Activated CD4-positive, alpha-beta T cell treated with anti-CD3 and anti-CD28 coated beads for 4 hours (primary cell): Measurements from ENCODE around the gene ITGA11.

ENCODE experiments used
- DNase-seq, 2 donors: peaks; one replicate each; pipeline ENCODE4 v3.0.0-alpha.2; 2020

The ITGA11 gene, protein sequence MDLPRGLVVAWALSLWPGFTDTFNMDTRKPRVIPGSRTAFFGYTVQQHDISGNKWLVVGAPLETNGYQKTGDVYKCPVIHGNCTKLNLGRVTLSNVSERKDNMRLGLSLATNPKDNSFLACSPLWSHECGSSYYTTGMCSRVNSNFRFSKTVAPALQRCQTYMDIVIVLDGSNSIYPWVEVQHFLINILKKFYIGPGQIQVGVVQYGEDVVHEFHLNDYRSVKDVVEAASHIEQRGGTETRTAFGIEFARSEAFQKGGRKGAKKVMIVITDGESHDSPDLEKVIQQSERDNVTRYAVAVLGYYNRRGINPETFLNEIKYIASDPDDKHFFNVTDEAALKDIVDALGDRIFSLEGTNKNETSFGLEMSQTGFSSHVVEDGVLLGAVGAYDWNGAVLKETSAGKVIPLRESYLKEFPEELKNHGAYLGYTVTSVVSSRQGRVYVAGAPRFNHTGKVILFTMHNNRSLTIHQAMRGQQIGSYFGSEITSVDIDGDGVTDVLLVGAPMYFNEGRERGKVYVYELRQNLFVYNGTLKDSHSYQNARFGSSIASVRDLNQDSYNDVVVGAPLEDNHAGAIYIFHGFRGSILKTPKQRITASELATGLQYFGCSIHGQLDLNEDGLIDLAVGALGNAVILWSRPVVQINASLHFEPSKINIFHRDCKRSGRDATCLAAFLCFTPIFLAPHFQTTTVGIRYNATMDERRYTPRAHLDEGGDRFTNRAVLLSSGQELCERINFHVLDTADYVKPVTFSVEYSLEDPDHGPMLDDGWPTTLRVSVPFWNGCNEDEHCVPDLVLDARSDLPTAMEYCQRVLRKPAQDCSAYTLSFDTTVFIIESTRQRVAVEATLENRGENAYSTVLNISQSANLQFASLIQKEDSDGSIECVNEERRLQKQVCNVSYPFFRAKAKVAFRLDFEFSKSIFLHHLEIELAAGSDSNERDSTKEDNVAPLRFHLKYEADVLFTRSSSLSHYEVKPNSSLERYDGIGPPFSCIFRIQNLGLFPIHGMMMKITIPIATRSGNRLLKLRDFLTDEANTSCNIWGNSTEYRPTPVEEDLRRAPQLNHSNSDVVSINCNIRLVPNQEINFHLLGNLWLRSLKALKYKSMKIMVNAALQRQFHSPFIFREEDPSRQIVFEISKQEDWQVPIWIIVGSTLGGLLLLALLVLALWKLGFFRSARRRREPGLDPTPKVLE

DNA sequence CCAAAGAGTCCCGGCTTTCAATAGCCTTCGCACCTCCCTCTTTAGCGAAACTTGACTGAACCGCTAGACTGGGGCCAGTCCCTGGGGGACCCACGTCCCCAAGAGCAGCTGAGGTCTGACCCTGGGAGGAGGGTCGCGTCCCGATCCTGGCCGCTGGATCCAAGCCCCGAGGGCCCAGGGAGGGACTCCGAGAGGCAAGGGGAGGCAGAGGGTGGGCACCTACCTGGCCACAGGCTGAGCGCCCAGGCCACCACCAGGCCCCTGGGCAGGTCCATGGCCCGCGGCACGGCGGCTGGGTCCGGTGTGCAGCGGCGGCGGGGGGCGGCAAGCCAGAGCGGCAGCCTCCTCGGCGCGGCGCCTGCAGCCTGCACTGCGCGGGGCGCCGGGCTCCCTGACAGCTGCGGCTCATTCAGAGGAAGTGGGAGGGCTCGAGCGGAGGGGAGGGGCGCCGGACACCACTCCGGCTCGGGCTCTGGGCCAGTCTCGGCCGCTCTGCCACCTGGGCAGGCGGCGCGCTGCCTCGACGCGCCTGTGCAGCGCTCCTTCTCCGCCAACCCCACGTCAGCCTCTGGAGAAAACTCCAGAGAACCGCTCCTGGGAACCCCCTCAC is at the start of gene ITGA11:
TSS of gene ITGA11 (minus strand) at position 372 of the 610 bp plus-strand sequence. CDS start at position 275, 97 bp downstream.
- no peak for DNase-seq

DNA sequence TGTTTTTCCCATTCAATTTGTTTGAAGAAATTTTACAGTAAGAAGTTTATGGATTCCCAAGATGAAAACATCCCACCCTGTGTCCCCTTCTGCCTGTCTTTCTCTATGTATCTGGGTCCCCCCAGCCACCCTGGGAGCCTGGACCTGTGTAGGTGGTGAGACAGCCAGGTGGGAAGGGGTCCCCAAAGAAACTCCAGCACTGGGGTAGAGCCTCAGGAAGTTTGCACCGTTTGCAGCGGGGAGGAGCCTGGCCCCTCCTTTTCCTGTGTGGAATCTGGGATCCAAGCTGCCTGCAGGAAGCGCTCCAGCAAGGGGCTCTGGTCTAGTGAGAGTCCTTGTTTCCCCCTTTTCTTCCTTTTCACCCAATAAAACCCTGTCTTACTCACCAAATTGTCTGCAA is 49.4 kb upstream of the ITGA11 start:
- no peak for DNase-seq

DNA sequence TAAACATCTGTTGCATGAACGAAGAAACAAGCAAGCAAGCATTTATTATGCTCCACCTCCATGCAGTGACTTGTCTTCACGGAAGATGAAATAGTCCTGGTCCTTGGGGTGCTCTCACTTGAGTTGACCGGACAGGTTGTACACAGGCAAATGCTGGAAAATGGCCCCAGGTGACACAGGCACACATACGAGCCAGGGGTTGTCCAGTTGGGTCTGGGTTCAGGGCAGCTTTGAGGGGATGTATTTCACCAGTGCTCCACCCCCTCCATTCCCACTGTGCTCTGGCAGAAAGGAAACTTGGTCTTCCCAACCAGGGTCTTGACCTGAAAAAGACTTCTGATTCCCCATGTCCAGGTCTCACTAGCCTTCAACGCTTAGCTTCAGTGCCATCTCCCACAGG is 48.3 kb upstream of the ITGA11 start:
- no peak for DNase-seq

DNA sequence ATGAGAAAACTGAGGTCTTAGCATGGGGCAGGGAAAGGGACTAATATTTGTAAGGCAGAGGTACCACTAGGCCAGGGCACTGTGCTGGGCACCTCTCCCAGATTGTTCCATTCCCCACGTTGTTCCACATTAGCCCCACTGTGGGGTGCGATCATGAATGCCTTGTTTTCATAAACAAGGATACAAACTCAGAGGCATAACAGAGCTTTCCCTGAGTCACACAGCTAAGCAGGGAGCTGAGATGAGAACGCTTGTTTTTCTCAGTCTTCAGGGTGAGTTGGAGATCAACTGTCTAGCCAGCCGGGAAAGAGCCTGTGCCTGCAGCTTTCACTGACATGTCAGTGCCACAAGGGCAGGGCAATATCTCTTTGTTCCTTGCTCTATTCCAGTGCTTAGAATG is 47.9 kb upstream of the ITGA11 start:
- DNase-seq = no peak

DNA sequence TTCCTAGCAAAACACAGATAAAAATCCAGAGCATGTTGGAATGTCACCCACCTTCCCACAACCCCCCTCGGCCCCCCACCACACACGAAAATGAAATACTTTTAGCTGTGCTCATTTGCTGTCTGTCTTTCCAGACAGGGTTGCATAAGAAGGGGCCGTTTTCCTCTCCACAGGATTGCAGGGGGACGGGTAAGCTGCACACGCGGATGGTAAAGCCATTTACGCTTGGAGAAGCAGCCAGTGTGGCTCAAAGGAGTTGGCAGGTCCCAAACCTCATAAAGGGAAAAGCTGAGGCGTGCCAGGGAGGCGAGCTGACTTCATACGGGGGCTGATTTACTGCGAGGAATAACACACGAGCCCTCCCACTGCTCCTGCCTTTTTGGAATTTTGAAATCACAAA is 47.4 kb upstream of the ITGA11 start:
- DNase-seq = no peak

DNA sequence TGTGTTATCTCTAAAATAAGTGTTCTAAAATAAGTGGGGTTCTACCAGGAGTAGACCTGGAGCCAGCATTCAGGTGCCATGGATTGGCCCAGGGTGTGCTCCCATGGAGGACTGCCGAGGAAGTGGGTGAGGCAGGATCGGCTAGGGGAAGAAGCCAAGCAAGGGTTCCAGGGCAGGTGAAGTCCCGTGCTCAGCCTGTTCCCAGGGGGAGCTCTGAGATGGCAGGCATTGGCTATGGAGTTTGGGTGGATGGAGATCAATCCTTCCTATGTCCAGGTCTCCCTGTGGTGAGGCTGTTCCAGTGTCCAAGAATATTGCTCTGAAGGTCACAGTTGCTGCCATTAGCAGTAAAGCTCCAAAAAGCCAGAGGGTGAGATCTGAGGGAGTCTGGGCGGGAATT is 46.9 kb upstream of the ITGA11 start:
- DNase-seq = no peak

DNA sequence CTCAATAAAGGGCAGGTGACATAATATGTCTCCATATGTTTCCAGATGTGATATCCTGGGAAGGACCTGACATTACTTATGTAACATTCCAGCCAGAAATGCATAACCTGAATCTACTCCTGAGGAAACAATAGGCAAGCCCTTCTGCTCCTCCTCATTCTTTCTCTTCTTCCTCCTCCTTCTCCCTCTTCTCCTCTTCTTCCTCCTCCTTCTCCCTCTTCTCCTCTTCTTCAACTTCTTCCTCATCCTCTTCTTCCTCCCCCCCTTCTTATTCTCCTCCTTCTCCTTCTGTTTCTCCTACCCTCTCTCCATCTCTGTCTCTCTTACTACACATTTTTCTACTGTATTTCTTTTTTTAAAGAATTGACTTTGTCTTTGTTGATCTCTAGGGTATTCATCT is 43.5 kb upstream of the ITGA11 start:
- no peak for DNase-seq

DNA sequence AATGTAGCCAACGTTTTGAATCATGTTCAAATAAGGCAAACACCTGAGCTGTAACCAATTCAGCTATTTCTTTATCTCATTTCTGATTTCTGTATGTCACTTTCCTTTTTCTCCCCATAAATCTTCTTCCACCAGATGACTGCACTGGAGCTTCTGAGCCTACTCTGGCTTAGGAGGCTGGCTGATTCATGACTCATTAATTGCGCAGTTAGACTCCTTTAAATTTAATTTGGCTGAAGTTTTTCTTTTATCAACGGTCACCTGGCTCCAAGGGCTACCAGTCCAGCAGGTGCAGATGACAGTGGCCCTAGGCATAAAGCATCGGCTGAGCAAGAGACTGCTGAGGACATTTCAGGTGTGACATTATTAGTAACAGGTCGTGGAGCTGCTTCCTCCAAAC is 39.6 kb upstream of the ITGA11 start:
- no peak for DNase-seq

DNA sequence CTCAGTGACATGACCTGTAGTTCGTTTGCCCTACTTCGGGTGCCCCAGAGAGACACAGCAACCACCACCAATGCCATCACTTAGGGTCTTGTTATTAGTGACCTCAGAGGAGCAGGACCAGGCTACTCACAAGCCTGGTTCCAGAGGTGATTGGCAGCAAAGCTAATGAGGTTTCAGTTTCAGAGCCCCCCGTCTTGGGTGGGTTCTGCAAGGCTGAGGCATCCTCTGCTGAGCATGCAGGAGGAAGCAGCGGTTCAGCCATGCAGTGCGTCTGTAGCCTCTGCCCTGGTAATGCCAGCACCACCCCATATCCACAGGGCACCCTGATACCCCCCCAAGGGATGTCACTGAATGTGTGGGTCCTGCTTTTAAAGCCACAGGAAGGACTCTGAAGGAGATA is 39.0 kb upstream of the ITGA11 start:
- DNase-seq = no peak

DNA sequence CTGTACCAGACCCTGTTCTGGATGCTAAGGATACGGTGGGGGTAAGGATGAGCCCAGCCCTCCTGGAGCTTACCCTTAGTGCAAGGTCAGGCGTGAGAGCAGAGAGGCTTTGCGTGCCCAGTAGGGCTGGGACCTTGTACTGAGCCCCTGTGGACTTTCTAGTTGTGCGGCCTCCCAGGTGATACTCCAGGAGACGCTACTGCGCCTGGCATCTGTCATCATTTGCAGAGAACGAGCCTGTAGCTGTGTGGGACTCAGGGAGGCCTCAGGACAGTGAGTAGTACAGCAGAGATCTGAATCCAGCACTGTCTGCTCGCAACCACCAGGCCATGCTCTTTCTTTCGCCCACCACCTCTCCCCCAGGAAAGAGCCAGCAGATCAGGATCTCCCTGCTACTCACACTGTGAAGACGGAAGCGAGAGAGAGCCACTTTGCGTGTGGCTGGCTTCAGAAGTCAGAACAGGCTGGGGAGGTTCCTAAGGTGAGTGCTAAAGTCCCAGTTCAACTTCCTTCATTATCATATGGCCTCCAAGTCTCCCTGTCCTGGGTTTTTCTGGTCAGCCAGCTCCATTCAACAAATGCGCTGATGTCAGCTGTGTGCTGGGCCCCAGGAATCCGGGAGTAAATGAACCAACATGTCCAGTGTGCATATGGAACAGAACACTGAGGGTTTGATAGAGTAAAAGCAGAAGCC is 38.2 kb upstream of the ITGA11 start:
- DNase-seq = no peak

DNA sequence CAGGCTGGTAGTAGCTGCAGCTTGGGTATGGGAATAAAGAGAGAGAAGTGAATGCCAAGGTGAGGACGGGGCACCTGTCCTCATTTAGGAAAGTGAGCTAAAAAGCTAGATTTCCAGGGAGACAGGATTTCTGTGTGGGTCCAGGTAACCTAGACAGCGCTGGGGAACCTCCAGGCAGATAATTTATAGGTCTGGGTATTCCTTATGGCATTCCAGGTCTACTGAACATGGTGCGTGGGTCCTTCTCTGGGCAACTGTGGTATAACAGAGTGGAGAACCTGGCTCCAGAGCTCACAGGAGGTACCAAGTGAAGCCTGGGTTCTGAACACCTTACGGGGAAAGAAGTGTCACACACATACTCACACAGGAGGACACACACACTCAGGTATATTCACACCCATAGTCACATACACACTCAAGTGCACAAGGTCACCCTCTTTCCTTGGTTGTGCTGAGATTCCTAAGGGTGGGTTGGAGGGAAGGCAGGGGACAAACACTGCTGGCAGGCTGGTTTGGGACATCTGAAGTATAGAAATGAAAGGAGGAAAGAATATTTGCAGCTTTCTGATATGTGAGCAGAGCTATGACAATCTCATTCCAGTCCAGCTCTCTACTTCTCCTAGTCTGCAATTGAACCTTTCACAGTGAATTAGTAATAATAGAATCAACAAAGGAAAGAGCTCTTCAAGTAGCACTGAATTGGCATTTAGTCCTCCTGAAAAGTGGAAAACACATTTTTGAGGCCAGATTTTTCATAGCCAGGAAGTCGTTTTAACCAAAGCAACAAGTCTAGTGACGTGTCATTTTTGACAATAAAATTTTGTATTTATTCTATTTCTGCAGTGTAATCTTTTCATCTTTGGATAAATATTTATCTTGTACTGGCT is 37.4 kb upstream of the ITGA11 start:
- DNase-seq = no peak

DNA sequence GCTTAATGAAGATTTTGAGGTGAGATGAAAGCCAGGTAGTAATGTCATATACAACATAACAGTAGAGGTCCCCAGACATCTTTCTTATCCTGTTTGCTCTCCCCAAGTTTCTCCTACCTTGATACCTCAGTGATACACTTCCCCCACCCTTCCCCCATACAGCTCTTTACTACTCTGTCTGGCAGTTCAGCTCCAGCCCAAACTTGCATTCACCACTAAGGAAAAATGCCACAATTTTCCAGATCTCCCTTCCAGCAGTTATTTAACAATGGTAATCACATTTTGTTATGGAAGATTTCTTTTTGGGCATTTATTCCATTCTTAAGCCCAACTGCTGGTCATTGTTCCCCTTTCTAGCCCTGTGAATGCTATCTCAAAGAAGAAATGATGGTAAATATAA is 34.9 kb upstream of the ITGA11 start:
- no peak for DNase-seq

DNA sequence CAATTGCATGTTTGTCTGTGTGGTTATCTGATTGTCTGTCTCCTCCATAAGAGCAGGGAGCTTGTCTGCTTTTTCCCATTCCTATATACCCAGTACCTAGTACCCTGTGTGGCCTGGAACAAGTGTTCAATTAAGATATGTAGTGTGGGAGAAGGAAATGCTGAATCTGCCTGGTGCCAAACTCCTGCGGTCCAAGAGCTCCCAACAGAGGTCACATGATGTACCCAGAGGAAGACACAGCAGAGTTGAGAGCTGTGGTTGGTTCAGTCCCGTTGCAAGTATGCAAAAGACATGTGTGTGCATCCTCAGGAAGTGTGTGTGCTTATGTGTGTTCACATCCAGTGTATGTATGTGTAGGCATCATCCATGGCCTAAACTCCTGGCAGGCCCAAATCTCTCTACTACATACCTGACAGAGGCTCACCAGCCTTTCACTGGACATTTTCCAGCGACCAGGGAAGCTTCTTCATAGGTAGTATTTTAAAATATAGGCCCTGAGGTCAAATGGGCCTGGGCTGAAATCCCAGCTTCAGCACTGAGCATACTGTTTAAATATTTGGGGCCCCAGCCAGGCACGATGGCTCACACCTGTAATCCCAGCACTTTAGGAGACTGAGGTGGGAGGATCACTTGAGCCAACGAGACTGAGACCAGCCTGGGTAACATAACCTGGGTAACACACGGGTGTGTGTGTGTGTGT is 34.0 kb upstream of the ITGA11 start:
- DNase-seq = no peak

DNA sequence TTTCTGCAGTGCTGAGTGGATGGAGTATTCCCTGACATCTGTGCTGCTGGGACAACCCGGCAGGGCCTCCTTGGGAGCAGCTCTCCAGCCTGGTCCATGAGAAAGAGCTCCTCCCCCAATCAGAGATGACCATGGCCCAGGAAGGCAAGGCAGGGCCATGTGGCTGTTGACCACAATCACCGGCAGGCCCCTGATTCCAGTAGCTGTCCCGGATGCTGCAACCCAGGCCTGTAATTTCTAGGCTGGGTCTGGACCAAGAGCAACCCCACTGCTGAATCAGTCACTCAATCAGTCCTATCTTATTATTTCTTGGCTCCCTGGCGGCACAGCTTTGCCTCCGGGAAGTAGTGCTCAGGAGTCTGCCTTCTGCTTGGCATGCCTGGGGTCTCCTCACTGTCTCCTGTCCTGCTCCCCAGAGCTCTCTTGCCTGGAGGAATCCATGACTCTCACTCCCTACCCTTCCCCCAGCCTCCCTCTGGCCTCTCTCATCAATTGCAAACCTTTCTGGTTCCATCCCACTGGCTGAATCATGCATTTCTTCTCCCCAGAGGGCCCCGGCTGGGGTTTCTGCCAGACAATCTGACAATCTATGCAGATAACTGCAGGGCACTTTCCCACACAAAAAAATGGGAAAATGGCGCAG is 32.6 kb upstream of the ITGA11 start:
- DNase-seq = no peak

DNA sequence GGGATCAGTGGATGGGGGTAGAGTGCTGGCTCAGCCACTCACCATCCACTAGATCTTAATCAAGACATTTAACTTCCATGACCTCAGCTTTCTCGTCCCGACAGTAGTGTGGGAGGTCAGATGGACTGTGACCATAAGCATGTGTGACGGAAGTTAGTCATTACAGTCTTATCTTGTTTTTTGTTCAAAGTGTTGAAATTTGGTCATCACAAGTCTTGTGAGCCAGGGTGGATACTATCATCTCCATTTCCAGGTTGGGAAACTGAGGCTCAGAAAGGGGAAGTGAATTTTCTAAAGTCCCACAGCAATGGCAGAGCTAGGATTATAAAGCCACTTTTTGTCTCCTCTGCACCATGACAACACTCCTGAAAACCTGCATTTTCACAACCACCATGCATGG is 32.0 kb upstream of the ITGA11 start:
- DNase-seq = no peak

DNA sequence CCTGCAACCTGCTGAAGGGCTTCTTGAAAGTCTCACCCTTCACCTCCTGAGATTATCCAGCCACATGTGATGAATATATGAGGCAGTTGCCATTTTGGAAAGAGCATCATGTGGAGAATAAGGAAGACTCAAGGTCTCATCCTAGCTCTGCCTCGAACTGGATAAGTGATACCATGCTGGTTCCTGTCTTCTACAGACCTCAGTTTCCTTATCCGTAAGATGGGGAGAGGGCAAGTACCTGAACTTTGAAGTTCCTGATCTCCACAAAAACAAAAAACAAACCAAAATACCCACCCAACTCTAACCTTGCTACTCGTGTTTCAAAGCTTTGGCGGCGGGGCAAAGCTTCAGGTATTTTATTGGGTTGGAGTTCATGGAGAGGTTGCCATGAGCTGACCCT is 31.5 kb upstream of the ITGA11 start:
- no peak for DNase-seq

DNA sequence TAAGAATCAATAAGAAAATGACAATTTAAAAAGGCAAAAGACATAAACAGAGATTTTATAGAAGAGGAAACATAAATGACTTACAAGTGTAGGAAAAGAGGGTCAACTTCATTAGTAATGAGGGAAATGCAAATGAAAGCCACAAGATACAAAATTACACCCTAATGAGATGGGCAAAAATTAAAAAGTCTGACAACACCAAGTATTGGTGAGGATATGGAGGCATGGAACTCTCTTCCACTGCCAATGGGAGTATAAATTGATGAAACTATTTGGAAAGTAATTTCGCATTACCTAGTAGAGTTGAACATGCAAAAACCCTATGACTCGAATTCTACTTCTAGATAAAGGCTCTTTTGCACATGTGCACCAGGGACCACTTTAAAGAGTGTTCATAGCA is 28.2 kb upstream of the ITGA11 start:
- no peak for DNase-seq

DNA sequence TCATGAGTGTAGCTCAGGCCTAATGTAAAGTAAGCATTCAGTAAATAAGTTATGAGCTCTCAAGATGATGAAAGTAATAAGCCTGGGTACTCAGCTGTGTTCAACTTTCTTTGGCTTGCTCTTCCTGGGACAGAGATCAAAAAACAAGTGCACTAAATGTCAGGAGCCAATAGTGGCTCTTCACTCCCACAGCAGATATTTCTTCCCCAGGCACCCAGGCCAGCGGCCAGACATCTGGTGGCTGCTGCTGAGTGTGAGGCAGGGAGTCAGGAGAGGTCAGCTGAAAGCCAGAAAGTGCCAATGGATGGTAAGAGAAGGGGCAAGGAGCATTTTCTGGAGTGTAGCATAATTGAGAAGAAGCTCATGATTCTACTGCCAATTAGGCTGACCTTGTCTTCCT is 18.2 kb upstream of the ITGA11 start:
- DNase-seq = no peak

DNA sequence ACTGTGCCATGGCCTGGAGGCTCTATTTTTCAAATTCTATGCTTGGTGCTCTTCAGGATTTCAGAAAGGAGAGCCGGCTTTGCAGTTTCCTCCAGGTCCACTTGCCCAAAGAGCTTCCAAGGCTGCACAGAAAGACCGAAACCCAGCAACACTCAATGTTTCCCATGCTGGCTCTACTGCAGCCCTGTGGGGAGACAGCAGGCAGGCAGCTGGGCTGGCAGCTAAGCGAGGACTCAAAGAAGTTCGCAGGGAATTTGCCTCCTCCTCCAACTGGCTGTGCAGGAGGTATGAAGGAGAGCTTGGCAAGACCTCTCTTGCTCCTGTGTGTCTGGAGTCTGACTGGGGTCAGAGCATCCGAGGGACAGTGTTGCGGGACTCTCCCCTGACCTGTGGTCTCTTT is 17.4 kb upstream of the ITGA11 start:
- DNase-seq = no peak
